ENCODE results near the gene ZSWIM4.

Gene ZSWIM4

GRCh38 chr19:13808856-13809255, 13.6 kb downstream of the ZSWIM4 start:
- no peak for DNase-seq (ENCODE audit: low spot score)

DNA sequence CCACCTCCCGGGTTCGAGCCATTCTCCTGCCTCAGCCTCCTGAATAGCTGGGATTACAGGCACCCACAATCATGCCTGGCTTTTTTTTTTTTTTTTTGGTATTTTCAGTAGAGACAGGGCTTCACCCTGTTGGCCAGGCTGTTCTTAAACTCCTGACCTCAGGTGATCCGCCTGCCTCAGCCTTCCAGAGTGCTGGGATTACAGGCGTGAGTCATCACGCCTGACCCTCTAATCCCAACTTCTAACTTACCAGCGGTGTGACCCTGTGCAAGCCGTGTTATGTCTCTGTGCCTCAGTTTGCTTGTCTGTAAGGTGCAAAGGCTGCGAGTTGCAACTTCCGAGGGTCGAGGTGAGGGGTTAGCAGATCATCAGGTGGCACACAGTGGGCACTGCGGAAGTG, 17.3 kb downstream of the ZSWIM4 start:
- no peak for DNase-seq (ENCODE audit: low spot score)

- no peak for DNase-seq (ENCODE audit: low spot score)
These were observed 17.9 kb downstream of the ZSWIM4 start for GRCh38 chr19:13813147-13813546.

GRCh38 chr19:13814550-13814949, 19.3 kb downstream of the ZSWIM4 start:
- DNase-seq (ENCODE audit: low spot score), result no peak

DNA sequence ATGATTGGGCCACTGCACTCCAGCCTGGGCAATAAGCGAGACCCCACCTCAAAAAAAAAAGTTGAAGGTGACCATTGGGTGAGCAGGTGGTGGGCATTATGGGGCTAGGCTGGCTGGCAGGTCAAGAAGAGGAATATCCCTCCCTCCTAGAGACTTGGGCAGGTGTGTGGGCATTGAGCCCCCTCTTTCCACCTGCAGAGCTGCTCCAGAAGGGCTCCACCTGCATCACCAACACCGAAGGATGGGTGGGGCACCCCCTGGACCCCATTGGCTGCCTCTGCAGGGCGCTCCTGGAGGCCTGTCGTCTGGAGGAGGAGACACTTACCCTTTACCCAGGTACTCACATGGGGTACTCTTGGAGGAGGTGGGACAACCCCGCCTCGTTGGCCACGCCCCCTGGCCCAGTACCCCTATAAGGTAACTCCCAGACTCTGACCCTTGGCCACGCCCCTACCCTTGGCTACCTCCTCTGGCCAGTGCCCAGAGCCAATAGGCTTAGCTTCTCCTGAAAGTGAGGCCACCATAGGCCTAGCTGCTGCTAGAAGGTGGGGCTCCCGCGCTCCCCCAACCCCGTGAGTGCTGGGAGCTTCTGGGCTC, 21.9 kb downstream of the ZSWIM4 start:
- DNase-seq (ENCODE audit: low spot score), result no peak

GRCh38 chr19:13817615-13818371, 22.6 kb downstream of the ZSWIM4 start:
- no peak for DNase-seq (ENCODE audit: low spot score)

DNA sequence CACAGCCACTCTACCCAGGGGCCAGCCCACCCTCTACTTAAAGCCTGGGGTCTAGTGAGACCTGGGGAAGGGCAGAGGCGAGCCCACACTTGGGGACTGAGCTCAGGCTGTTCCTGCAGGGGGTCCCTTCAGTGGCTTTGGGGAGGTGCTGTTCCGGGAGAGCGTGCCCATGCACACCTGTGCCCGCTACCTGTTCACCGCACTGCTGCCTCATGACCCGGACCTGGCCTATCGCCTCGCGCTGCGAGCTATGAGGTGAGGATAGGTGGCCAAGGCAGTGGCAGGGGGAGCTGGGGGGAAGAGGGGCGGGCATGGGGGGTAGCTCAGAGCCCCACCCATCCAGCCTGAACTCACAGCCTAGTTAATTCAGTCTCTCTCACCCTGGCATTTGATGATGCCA, 24.0 kb downstream of the ZSWIM4 start:
- DNase-seq (ENCODE audit: low spot score), result no peak

DNA sequence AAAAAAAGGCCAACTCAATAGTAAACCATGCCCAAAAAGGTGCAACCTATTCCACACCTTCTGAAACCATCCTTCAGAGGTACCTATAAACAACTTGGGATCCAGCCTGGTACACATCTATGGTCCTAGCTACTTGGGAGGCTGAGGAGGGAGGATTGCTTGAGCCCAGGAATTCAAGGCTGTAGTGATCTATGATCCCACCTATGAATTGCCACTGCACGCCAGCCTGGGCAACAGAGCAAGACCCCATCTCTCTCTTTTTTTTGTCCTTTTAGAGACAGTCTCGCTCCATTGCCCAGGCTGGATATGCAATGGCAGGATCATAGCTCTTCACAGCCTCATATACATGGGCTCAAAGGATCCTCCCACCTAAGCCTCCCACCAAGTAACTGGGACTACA, 26.0 kb downstream of the ZSWIM4 start:
- no peak for DNase-seq (ENCODE audit: low spot score)

DNA sequence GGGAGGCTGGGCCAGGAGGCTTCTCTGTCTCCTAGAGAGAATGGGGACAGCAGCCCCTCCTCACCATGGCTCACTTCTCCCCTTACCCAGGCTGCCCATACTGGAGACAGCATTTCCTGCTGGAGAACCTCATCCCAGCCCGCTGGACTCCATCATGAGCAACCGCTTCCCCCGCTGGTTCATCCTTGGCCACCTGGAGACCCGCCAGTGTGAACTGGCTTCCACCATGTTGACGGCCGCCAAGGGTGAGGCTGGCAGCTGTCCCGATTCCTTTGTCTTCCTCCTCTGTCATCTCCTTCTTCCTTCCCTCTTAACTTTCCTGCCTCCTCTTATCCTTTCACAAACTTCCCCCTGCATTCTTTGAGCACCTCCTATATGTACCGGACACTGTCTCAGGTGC, 28.0 kb downstream of the ZSWIM4 start:
- DNase-seq (ENCODE audit: low spot score), result no peak

DNA sequence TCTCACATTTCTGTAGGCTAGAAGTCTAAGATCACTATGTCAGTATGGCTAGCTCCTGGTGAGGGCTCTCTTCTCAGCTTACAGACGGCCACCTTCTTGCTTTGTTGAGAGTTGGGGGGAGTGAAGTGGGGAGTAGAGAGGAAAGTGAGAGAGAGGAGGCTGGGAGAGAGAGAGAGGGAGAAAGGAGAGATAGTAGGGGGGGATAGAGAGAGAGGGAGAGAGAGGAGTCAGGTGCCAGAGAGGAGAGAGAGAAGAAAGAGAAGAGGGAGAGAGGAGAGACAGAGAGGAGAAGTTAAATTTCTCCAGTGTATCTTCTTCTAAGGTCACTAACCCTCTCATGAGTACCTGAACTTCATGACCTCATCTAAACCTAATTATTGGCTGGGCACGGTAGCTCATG, 28.7 kb downstream of the ZSWIM4 start:
- DNase-seq (ENCODE audit: low spot score), result no peak

GRCh38 chr19:13824703-13825102, 29.5 kb downstream of the ZSWIM4 start:
- no peak for DNase-seq (ENCODE audit: low spot score)

- DNase-seq (ENCODE audit: low spot score), result peak; percentile 34
These were observed 30.5 kb downstream of the ZSWIM4 start for GRCh38 chr19:13825489-13826441.

DNA sequence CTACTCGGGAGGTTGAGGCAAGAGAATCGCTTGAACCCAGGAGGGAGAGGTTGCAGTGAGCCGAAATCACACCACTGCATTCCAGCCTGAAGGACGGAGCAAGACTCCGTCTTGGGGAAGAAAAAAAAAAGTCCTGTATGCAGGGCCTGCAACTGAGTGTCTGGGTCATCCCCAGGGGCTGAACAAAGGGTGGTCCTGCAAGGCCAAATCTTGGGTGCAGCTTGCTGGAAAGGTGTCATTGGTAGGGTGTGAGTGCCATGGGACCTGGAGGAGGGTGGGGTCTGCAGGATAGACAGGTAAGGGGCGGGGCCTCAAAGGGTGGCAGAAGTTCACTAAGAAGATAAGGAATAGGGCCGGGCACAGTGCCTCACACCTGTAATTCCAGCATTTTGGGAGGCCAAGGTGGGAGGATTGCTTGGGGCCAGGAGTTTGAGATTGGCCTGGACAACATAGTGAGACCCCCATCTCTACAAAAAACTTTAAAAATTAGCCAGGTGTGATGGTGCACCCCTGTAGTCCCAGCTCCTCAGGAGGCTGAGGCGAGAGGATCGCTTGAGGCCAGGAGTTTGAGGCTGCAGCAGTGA, 31.5 kb downstream of the ZSWIM4 start:
- no peak for DNase-seq (ENCODE audit: low spot score)

- no peak for DNase-seq (ENCODE audit: low spot score)
These were observed 32.4 kb downstream of the ZSWIM4 start for GRCh38 chr19:13827656-13828055.

- DNase-seq (ENCODE audit: low spot score), result no peak
These were observed 35.0 kb downstream of the ZSWIM4 start for GRCh38 chr19:13830114-13830740.

DNA sequence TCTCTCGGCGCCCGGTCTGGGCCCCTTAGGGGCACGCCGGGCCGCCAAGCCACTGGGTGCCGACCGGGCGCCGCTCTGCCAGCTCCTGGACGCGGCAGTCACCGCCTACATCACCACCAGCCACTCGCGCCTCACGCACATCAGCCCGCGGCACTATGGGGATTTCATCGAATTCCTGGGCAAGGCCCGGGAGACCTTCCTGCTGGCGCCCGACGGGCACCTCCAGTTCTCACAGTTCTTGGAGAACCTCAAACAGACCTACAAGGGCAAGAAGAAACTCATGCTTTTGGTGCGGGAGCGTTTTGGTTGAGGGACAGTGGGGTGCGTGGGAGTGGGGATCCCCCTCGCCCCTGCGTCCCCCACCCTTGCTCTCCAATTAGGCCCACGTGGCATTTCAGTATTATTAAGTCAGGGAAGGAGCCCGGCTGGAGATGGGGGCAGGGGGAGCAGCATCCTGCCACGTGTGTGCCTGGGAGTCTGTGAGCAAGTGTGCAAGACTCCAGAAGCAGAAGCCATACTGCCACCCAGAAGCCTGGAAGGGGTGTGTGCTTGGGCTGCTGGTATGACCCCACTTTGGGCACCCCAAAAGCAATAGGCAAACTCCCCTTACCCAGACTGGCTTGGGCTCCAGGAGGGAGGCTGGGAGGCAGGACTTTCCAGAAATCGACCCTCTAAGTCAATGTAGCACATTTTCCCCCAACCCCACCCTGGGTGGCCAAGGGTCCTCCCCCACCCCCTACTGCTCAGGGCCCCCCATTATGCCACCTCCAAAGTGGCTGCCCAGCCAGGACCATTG, 35.7 kb downstream of the ZSWIM4 start:
- no peak for DNase-seq (ENCODE audit: low spot score)

- no peak for DNase-seq (ENCODE audit: low spot score)
These were observed 36.6 kb downstream of the ZSWIM4 start for GRCh38 chr19:13831537-13832467.

DNA sequence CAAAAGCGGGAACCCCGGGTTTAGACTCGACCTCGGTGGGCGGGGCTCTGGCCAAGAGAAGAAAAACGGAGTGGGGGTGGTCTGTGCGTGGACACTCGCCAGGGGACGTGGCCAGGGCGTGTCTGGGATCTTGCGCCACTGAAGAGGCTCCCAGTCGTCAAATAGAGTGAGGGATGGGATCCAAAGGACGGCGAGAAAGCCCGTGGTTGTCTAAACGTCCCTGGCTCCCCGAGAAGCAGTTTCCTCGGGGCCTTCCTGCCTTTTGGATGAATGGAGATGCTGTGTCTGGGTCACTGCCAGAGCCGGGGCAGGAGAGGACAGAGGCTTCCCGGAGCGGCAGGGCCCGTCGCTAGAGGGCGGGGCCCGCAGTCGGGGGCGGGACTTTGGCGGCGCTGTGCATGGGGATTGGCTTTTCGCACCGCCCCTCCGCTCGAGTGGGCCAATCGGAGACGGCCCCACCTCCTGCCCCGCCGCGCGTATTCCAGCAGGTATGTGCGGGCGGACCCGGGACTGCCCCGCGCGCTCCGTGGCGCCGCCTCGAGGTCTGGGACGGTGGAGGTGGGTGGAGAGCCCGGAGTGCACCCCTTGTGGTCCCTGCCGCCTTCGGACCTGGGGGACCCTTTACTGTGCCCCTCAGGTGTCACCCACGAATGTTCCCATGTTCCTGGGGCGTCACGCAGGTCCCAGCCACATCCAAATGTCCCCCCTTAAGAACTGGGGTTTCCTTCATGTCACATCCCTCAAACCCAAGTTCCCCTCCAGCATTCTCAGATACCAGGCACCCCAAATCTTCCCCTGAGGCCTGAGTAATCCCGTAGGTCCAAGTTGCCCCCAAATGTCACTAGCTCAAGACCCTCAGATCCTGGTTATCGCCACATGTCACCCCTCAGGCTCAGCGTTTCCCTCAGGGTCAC, 38.3 kb downstream of the ZSWIM4 start:
- DNase-seq (ENCODE audit: low spot score), result peak; percentile 93
